ENCODE measurements around the gene IGFBP1.

Gene IGFBP1

GRCh38 chr7:45882465-45882810 lies 5.8 kb upstream of the IGFBP1 start:
- Histone ChIP-seq H3K27me3 (ENCODE audit: control insufficient read depth in 1 of 2, insufficient read depth in 2 of 2, low read length in 2 of 2) (peaks cover 6 to 7% of the 10 kb centered on the region in 2 donors), H3K9ac (ENCODE audit: low read length) (no peak overlapping the region), H3K4me1 (ENCODE audit: insufficient read depth, low read length) (no peaks in the 10 kb centered on the region), H3K4me3 (ENCODE audit: low read depth in 1 of 2, low read length in 2 of 2) (no peak overlapping the region), H3K9me3 (ENCODE audit: low read length) (no peaks in the 10 kb centered on the region), H3K36me3 (ENCODE audit: insufficient read depth, low read length) (no peaks in the 10 kb centered on the region), H3K27ac (ENCODE audit: low read depth, low read length) (no peak overlapping the region)

GRCh38 chr7:45884136-45884535 lies 4.2 kb upstream of the IGFBP1 start:
- H3K9ac ChIP-seq (ENCODE audit: low read length) = no peak overlapping the region
- no peak overlapping the region for H3K27ac ChIP-seq (ENCODE audit: low read depth, low read length)
- no peak overlapping the region for H3K4me3 ChIP-seq (ENCODE audit: low read depth in 1 of 2, low read length in 2 of 2)
- no peaks in the 10 kb centered on the region for H3K9me3 ChIP-seq (ENCODE audit: low read length)
- no peaks in the 10 kb centered on the region for H3K36me3 ChIP-seq (ENCODE audit: insufficient read depth, low read length)
- no peaks in the 10 kb centered on the region for H3K4me1 ChIP-seq (ENCODE audit: insufficient read depth, low read length)
- H3K27me3 ChIP-seq (ENCODE audit: control insufficient read depth in 1 of 2, insufficient read depth in 2 of 2, low read length in 2 of 2) = peaks cover 7 to 22% of the 10 kb centered on the region in 2 donors

- H3K27ac ChIP-seq (ENCODE audit: low read depth, low read length) = no peak overlapping the region
- no peaks in the 10 kb centered on the region for H3K36me3 ChIP-seq (ENCODE audit: insufficient read depth, low read length)
- no peak overlapping the region for H3K4me3 ChIP-seq (ENCODE audit: low read depth in 1 of 2, low read length in 2 of 2)
- no peaks in the 10 kb centered on the region for H3K9me3 ChIP-seq (ENCODE audit: low read length)
- peaks cover 7 to 31% of the 10 kb centered on the region in 2 donors for H3K27me3 ChIP-seq (ENCODE audit: control insufficient read depth in 1 of 2, insufficient read depth in 2 of 2, low read length in 2 of 2)
- H3K9ac ChIP-seq (ENCODE audit: low read length) = no peak overlapping the region
- no peaks in the 10 kb centered on the region for H3K4me1 ChIP-seq (ENCODE audit: insufficient read depth, low read length)
Observed at GRCh38 chr7:45885264-45885882, 2.9 kb upstream of the IGFBP1 start.

- Histone ChIP-seq H3K4me3 (ENCODE audit: low read depth in 1 of 2, low read length in 2 of 2) (no peak overlapping the region), H3K27me3 (ENCODE audit: control insufficient read depth in 1 of 2, insufficient read depth in 2 of 2, low read length in 2 of 2) (peaks cover 7 to 33% of the 10 kb centered on the region in 2 donors), H3K27ac (ENCODE audit: low read depth, low read length) (no peak overlapping the region), H3K9me3 (ENCODE audit: low read length) (no peaks in the 10 kb centered on the region), H3K9ac (ENCODE audit: low read length) (no peak overlapping the region), H3K36me3 (ENCODE audit: insufficient read depth, low read length) (no peaks in the 10 kb centered on the region), H3K4me1 (ENCODE audit: insufficient read depth, low read length) (no peaks in the 10 kb centered on the region)
Observed at GRCh38 chr7:45886931-45887667, 1.2 kb upstream of the IGFBP1 start.

GRCh38 chr7:45888993-45889366 lies 692 bp downstream of the IGFBP1 start:
- Histone ChIP-seq H3K9ac (ENCODE audit: low read length) (no peak overlapping the region), H3K36me3 (ENCODE audit: insufficient read depth, low read length) (no peaks in the 10 kb centered on the region), H3K9me3 (ENCODE audit: low read length) (no peaks in the 10 kb centered on the region), H3K4me3 (ENCODE audit: low read depth in 1 of 2, low read length in 2 of 2) (no peak overlapping the region), H3K27me3 (ENCODE audit: control insufficient read depth in 1 of 2, insufficient read depth in 2 of 2, low read length in 2 of 2) (peaks cover 7 to 33% of the 10 kb centered on the region in 2 donors), H3K27ac (ENCODE audit: low read depth, low read length) (no peak overlapping the region), H3K4me1 (ENCODE audit: insufficient read depth, low read length) (no peaks in the 10 kb centered on the region)

- Histone ChIP-seq H3K9me3 (ENCODE audit: low read length) (no peaks in the 10 kb centered on the region), H3K27me3 (ENCODE audit: control insufficient read depth in 1 of 2, insufficient read depth in 2 of 2, low read length in 2 of 2) (peaks cover 7 to 33% of the 10 kb centered on the region in 2 donors), H3K27ac (ENCODE audit: low read depth, low read length) (no peak overlapping the region), H3K36me3 (ENCODE audit: insufficient read depth, low read length) (no peaks in the 10 kb centered on the region), H3K9ac (ENCODE audit: low read length) (no peak overlapping the region), H3K4me1 (ENCODE audit: insufficient read depth, low read length) (no peaks in the 10 kb centered on the region), H3K4me3 (ENCODE audit: low read depth in 1 of 2, low read length in 2 of 2) (no peak overlapping the region)
Observed at GRCh38 chr7:45889367-45890067, 1.2 kb downstream of the IGFBP1 start.

GRCh38 chr7:45890125-45890901 lies 2.0 kb downstream of the IGFBP1 start:
- H3K27me3 ChIP-seq (ENCODE audit: control insufficient read depth in 1 of 2, insufficient read depth in 2 of 2, low read length in 2 of 2) = peaks cover 7 to 33% of the 10 kb centered on the region in 2 donors
- H3K9me3 ChIP-seq (ENCODE audit: low read length) = no peaks in the 10 kb centered on the region
- no peak overlapping the region for H3K4me3 ChIP-seq (ENCODE audit: low read depth in 1 of 2, low read length in 2 of 2)
- H3K4me1 ChIP-seq (ENCODE audit: insufficient read depth, low read length) = no peaks in the 10 kb centered on the region
- H3K36me3 ChIP-seq (ENCODE audit: insufficient read depth, low read length) = no peaks in the 10 kb centered on the region
- H3K27ac ChIP-seq (ENCODE audit: low read depth, low read length) = no peak overlapping the region
- no peak overlapping the region for H3K9ac ChIP-seq (ENCODE audit: low read length)

- Histone ChIP-seq H3K4me3 (ENCODE audit: low read depth in 1 of 2, low read length in 2 of 2) (no peak overlapping the region), H3K27me3 (ENCODE audit: control insufficient read depth in 1 of 2, insufficient read depth in 2 of 2, low read length in 2 of 2) (peaks cover 7 to 33% of the 10 kb centered on the region in 2 donors)
Observed at GRCh38 chr7:45890902-45891461, 2.7 kb downstream of the IGFBP1 start.

GRCh38 chr7:45891462-45892402 lies 3.4 kb downstream of the IGFBP1 start:
- no peaks in the 10 kb centered on the region for H3K36me3 ChIP-seq (ENCODE audit: insufficient read depth, low read length)
- no peak overlapping the region for H3K4me3 ChIP-seq (ENCODE audit: low read depth in 1 of 2, low read length in 2 of 2)
- no peaks in the 10 kb centered on the region for H3K4me1 ChIP-seq (ENCODE audit: insufficient read depth, low read length)
- no peaks in the 10 kb centered on the region for H3K9me3 ChIP-seq (ENCODE audit: low read length)
- H3K27ac ChIP-seq (ENCODE audit: low read depth, low read length) = no peak overlapping the region
- peaks cover 7 to 33% of the 10 kb centered on the region in 2 donors for H3K27me3 ChIP-seq (ENCODE audit: control insufficient read depth in 1 of 2, insufficient read depth in 2 of 2, low read length in 2 of 2)
- no peak overlapping the region for H3K9ac ChIP-seq (ENCODE audit: low read length)

More at GRCh38 chr7:45890902-45891461, 2.7 kb downstream of the IGFBP1 start:
- Histone ChIP-seq H3K27ac (ENCODE audit: low read depth, low read length) (no peak overlapping the region), H3K4me1 (ENCODE audit: insufficient read depth, low read length) (no peaks in the 10 kb centered on the region), H3K36me3 (ENCODE audit: insufficient read depth, low read length) (no peaks in the 10 kb centered on the region), H3K9ac (ENCODE audit: low read length) (no peak overlapping the region), H3K9me3 (ENCODE audit: low read length) (no peaks in the 10 kb centered on the region)

GRCh38 chr7:45892407-45893035 lies 4.2 kb downstream of the IGFBP1 start:
- Histone ChIP-seq H3K27ac (ENCODE audit: low read depth, low read length) (no peak overlapping the region), H3K27me3 (ENCODE audit: control insufficient read depth in 1 of 2, insufficient read depth in 2 of 2, low read length in 2 of 2) (peaks cover 0 to 26% of the 10 kb centered on the region in 2 donors), H3K36me3 (ENCODE audit: insufficient read depth, low read length) (no peaks in the 10 kb centered on the region), H3K4me1 (ENCODE audit: insufficient read depth, low read length) (no peaks in the 10 kb centered on the region), H3K9me3 (ENCODE audit: low read length) (no peaks in the 10 kb centered on the region), H3K4me3 (ENCODE audit: low read depth in 1 of 2, low read length in 2 of 2) (no peak overlapping the region), H3K9ac (ENCODE audit: low read length) (no peak overlapping the region)
